Mucosa of gallbladder (tissue), 1 donor: ENCODE measurements around the gene TXNRD1. TPM values are rescaled to one million over a fixed set of nuclear protein-coding genes. Genes with fewer than 3 reads are reported as not detected.

Source experiments
- DNase-seq: peaks from one replicate; pipeline ENCODE4 v3.0.0-alpha.2; 2020; ENCODE audit warnings: low spot score
- total RNA-seq: library from RNA; stranded (reverse); gene quantifications from one replicate; pipeline ENCODE4 v1.2.1, GENCODE V29; 2021
- donor health status: DM: no; HTN: no; CAD: no.

Gene TXNRD1
- total RNA-seq, 1 donor from 2014 or later = 139 TPM

DNA sequence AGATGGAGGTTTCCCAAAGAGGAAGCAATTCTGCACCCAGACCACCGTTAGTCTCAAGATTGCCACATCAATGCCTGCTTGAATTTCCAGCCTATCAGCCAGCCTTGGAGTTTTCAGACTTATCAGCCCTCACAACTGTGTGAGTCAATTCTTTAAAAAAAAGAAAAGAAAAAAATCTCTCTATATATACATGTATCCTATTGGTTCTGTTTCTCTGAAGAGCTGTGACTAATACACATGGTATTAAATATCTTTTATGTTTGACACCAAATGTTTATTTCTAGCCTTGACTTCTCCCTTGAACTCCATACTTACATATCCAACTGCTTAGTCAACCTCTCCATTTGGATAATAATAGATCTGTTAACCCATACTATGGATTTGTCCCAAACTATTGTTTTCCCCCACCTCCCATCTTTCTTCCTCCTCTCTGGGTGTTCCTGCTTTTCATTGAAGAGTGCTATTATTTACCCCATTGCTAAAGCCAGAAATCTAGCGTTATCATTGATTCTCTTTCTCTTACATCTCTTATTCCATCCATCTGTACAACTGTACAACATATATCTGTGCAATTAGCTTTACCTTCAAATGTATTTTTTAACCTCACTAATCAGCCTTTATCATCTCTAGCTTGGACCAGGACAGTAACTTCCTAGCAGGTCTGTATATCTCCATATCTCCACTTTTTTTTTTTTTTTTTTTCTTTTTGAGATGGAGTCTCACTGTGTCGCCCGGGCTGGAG, 65.3 kb downstream of the TXNRD1 start:
- DNase-seq = no peak

GRCh38 chr12:104281636-104282035, 66.1 kb downstream of the TXNRD1 start:
- no peak for DNase-seq

- no peak for DNase-seq
These were observed 66.5 kb downstream of the TXNRD1 start for GRCh38 chr12:104282109-104282508.

DNA sequence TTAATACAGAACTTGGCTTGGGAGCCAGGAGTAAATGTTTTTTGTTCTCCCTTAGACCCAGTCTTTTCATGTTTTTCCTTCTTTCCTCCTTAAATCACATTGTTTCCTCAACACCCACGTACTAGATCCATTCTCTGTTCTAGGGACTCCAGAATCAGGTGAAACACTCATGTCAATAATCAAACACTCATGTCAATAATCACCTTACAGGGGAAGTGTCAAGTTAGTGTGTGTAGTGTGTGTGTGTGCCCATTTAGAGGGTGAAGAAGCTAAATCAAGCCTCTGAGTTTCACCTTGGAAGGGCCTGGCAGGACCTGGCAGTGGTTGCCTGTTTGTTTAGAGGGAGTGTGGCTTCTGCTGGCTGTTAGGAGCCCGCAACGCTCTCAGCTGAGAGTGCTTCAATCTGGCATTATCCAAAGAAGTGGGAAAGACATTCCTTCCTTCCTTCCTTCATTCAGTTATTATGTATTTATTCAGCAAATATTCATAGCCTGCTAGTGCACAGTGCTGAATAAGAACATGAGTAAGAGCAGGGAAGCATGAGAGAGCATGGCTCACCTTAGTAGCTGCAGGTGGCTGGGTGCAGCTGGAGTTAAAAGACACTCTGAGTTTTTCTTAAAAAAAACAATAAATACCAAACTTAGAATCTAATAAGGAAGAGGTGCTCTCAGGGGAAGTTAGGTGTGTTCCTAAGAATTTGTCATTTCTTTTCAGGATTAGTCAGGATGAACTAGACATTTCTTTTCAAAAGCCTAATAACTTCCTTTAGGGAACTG, 70.3 kb downstream of the TXNRD1 start:
- peak; percentile 23 for DNase-seq

GRCh38 chr12:104286516-104287482, 71.2 kb downstream of the TXNRD1 start:
- DNase-seq = peak; percentile 95

DNA sequence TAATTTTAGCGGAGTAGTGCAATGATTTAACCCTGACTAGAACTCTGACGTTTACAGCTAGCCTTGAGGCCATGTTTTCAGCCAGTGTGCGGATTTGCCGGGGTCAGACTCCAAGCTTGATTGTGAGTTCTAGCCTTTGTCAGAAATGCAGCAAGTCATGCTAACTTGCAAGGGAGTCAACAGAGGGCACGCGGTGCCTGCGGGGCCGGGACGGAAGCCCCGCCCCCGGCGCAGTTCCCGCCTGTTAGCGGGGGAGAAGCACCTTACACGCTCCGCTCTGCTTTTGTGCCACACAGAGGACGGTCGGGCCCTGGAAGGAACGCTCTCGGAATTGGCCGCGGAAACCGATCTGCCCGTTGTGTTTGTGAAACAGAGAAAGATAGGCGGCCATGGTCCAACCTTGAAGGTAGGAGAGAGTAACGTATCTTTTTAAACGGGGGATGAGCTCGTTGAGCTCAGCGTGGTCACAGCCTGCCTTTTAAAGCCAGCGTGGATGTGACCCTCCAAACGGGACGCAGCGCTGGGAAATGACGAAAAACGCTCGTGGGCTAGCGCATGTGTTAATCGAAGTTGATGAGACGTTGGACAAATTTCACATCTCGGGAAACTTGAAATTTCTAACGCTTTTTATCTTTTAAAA, 73.2 kb downstream of the TXNRD1 start:
- DNase-seq = peak; percentile 79

- DNase-seq = no peak
These were observed 74.7 kb downstream of the TXNRD1 start for GRCh38 chr12:104290320-104290719.

DNA sequence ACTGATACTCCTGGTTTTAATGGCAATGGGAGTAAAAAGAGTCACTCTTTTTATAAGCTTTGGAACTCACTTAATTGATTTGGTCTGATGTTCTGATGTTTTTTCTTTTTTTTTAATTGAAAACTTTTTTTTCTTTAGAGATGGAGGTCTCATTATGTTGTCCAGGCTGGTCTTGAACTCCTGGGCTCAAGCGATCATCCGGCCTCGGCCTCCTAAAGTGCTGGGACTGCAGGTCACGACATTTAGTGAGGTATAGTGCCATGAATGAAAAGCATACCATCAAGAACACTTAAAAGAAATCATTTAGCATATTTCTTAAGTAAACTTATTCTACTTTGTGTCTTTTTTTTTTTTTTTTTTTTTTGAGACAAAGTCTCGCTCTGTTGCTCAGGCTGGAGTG, 75.3 kb downstream of the TXNRD1 start:
- no peak for DNase-seq

- DNase-seq = no peak
These were observed 76.4 kb downstream of the TXNRD1 start for GRCh38 chr12:104291867-104292524.

DNA sequence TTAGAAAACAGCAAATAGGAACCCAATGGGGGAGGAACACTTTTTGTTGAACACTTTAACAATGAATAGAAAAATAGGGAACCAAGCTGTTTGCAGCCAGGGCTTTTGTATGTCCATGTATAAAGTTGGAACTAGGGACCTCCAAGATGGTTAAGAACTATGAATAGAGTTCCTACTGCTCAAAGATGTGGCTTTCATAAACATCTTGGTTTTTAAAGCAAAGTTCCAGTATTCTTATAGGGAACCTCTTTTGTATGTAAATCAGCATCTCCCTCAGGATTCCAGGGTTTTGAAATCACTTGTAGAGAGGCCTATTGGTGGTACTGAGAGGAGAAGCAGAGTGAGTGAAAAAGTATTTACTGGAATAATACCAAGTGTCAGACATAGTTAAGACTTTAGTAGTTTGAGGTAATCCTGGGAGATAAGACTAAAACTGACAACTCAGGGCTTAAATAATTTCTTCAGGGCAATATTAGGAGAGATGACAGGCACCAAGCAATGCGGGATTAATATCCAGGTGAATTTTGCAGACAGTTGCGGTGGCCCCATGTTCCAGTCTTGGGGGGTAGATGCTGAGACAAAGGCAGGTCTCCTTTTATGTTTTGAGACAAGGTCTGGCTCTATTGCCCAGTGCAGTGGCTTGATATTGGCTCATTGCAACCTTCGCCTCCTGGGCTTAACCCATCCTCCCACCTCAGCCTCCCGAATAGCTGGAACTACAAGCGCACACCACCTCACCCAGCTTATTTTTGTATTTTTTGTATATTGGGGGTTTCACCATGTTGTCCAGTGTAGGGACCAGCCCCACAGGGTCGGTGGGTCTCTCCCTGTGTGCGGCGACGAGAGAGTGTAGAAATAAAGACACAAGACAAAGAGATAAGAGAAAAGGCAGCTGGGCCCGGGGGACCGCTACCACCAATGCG, 77.6 kb downstream of the TXNRD1 start:
- no peak for DNase-seq

- DNase-seq = peak; percentile 34
These were observed 78.7 kb downstream of the TXNRD1 start for GRCh38 chr12:104294158-104294859.

DNA sequence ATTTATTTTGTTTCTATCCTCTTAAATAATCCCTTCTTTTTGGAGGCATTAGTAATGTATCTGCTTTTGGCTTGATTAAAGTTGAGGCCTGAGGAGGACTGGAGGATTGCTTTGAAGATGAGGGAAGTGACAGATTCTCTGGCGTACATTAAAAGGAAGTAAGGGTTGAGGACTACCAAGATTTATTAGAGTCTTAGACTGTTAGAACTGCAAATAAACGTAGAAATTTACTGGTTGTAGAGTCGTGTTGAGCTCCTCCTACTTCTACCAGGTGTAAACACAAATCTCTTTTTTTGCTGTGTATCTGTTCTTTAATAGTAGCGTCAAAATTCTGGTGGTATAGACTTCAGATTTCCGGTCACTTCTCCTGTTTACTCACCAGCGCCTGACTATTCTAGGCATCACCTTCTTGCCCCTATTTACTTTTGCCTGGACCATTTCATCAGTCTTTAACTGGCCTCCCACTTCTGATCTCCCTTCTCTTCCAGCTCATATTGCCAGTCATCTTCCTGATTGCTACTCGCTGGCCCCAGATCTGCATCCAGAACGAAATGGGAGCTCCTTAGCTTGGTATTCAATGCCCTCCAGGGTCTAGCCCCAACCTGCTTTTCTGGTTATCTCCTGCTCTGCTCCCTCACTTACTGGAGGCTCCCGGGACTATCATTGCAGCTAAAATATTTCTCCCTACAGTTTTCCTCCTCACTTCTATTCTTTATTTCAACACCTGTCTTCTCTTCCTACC, 79.5 kb downstream of the TXNRD1 start:
- DNase-seq = no peak

GRCh38 chr12:104295954-104296353, 80.4 kb downstream of the TXNRD1 start:
- DNase-seq = no peak

DNA sequence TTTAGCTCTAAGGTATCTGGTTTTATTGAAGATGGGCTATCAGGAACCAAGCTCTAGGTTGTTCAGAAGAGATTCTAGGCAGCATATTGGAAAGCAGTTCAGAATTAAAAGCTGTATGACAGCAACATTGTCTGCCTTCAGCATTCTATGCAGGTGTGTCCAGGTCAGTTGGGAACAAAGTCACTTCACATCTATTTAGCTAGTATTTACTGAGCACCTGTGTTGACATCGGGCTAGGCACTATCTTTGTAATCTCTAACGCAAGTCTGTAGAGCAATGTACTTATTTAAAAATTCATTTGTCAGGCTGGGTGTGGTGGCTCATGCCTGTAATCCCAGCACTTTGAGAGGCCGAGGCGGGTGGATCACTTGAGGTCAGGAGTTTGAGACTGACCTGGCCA, 81.1 kb downstream of the TXNRD1 start:
- no peak for DNase-seq

DNA sequence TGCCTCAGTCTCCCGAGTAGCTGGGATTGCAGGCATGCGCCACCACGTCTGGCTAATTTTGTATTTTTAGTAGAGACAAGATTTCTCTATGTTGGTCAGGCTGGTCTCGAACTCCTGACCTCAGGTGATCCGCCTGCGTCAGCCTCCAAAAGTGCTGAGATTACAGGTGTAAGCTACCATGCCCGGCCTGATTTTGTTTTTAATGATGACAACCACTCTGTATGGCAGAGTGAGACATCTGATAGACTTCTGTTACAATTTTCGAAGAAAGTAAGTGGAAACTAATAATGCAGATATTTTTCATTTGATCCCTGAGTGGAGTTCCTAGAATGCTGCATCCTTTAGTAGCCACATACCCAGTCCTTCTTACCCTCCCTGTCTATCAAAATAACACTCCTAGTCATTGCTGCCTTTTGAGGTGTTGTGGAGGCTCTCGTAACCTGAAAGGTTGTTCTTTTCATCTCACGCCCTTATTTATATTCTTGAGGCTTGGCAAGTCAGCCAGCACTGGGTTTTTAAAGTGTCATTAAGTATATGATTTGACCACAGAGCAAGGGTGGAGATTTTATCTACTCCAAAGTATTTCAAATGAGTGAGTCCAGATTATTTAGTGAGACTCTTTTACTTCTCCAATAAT, 82.0 kb downstream of the TXNRD1 start:
- no peak for DNase-seq

GRCh38 chr12:104299842-104300481, 84.4 kb downstream of the TXNRD1 start:
- no peak for DNase-seq

GRCh38 chr12:104303538-104304151, 88.1 kb downstream of the TXNRD1 start, which contains the start of gene EID3:
Gene EID3 (plus strand): TSS chr12:104303739. CDS start chr12:104303935, 196 bp downstream.
- peak; percentile 92 for DNase-seq
